ENCODE measurements around the gene PAM.

- no peak for TF ChIP-seq CSRNP2 (CRISPR knock-in tag; conservative IDR thresholded peaks at IDR 0.05; ENCODE audit: low read depth)
- TF ChIP-seq FOXK2 (IDR thresholded peaks at IDR 0.05) = no peak
- TF ChIP-seq ZMYM2 (CRISPR knock-in tag; IDR thresholded peaks at IDR 0.05) = no peak
- TF ChIP-seq POLR2AphosphoS2 (IDR thresholded peaks at IDR 0.05; ENCODE audit: low read depth, low read length) = no peak
- no peak for TF ChIP-seq ZBTB7A (CRISPR knock-in tag; IDR thresholded peaks at IDR 0.05)
- TF ChIP-seq PTBP1 (IDR thresholded peaks at IDR 0.05; ENCODE audit: low read depth, low read length, poor library complexity, severe bottlenecking) = no peak
- no peak for TF ChIP-seq TCF12 (IDR thresholded peaks at IDR 0.05)
- no peak for TF ChIP-seq TCF12 (CRISPR knock-in tag; IDR thresholded peaks at IDR 0.05)
Measured at GRCh38 chr5:102901424-102902134, 146.5 kb downstream of the PAM start.
